Measurements from ENCODE around the gene CKB. TPM values are rescaled to one million over a fixed set of nuclear protein-coding genes. Genes with fewer than 3 reads are reported as not detected.

Gene CKB
- total RNA-seq, 1 donor = 5.1 TPM

DNA sequence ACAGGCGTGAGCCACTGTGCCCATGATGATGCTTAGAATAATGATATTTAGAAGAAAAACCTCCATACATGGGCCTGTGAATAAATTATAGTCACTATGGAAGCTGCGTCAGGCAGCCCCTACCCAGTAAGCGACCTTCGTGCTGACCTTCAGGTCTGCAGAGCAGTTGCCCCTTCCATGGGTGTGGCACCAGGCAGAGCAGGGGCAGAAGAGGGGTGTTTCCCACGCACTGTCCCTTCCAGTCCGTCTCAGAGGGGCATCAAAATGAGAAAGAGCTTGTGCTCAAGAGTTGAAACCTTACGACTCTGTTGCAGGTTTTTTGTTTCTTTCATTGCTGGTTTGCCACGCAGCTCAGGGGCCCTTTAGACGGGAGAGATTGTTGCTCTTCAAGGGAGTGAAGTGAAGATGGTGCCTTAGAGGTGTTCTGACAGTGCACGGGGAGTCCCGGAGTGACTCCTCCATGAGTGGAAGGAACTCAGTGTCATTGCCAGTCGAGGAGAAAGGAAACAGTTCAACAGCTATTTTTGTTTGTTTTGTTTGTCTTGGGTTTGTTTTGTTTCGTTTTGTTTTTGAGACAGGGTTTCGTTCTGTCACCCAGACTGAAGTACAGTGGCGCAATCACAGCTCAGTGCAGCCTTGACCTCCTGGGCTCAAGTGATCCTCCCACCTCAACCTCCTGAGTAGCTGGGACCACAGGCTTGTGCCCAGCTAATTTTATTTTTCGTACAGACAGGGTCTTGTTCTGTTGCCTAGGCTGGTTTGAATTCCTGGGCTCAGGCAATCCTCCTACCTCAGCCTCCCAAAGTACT, 13.9 kb downstream of the CKB start:
- Histone ChIP-seq H3K4me3 (ENCODE audit: insufficient read depth, low read length) (no peak overlapping the region), H3K27ac (ENCODE audit: low read depth, low read length) (no peak overlapping the region), H3K4me1 (ENCODE audit: insufficient read depth, low read length) (peaks cover 14% of the 10 kb centered on the region), H3K4me2 (ENCODE audit: insufficient read depth, low read length) (no peak overlapping the region), H2AFZ (ENCODE audit: low read length) (no peak overlapping the region), H3K27me3 (ENCODE audit: insufficient read depth, low read length) (no peaks in the 10 kb centered on the region), H3K36me3 (ENCODE audit: insufficient read depth, low read length) (peaks cover 48% of the 10 kb centered on the region), H3K79me2 (ENCODE audit: insufficient read depth, low read length) (no peaks in the 10 kb centered on the region), H4K20me1 (ENCODE audit: insufficient read depth, low read length) (peaks cover 10% of the 10 kb centered on the region), H3K9me3 (ENCODE audit: low read depth, low read length) (no peaks in the 10 kb centered on the region)
- peak; percentile 65 for DNase-seq (ENCODE audit: insufficient read length, low spot score, missing footprints)
- TF ChIP-seq, protein P1, sequence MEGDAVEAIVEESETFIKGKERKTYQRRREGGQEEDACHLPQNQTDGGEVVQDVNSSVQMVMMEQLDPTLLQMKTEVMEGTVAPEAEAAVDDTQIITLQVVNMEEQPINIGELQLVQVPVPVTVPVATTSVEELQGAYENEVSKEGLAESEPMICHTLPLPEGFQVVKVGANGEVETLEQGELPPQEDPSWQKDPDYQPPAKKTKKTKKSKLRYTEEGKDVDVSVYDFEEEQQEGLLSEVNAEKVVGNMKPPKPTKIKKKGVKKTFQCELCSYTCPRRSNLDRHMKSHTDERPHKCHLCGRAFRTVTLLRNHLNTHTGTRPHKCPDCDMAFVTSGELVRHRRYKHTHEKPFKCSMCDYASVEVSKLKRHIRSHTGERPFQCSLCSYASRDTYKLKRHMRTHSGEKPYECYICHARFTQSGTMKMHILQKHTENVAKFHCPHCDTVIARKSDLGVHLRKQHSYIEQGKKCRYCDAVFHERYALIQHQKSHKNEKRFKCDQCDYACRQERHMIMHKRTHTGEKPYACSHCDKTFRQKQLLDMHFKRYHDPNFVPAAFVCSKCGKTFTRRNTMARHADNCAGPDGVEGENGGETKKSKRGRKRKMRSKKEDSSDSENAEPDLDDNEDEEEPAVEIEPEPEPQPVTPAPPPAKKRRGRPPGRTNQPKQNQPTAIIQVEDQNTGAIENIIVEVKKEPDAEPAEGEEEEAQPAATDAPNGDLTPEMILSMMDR (IDR thresholded peaks at IDR 0.05; ENCODE audit: extremely low read depth, low read depth, low read length) = no peak

GRCh38 chr14:103507751-103508150, 14.9 kb downstream of the CKB start:
- Histone ChIP-seq H3K4me2 (ENCODE audit: insufficient read depth, low read length) (no peak overlapping the region), H3K27ac (ENCODE audit: low read depth, low read length) (no peak overlapping the region), H3K4me1 (ENCODE audit: insufficient read depth, low read length) (peaks cover 5% of the 10 kb centered on the region), H3K9me3 (ENCODE audit: low read depth, low read length) (no peaks in the 10 kb centered on the region), H3K27me3 (ENCODE audit: insufficient read depth, low read length) (no peaks in the 10 kb centered on the region), H3K36me3 (ENCODE audit: insufficient read depth, low read length) (peaks cover 58% of the 10 kb centered on the region), H3K4me3 (ENCODE audit: insufficient read depth, low read length) (no peak overlapping the region), H2AFZ (ENCODE audit: low read length) (no peak overlapping the region), H4K20me1 (ENCODE audit: insufficient read depth, low read length) (peaks cover 10% of the 10 kb centered on the region), H3K79me2 (ENCODE audit: insufficient read depth, low read length) (peaks cover 3% of the 10 kb centered on the region)
- TF ChIP-seq, protein P1 (IDR thresholded peaks at IDR 0.05; ENCODE audit: extremely low read depth, low read depth, low read length) = no peak
- no peak for DNase-seq (ENCODE audit: insufficient read length, low spot score, missing footprints)

- TF ChIP-seq, protein P1 (IDR thresholded peaks at IDR 0.05; ENCODE audit: extremely low read depth, low read depth, low read length) = no peak
- peak; percentile 78 for DNase-seq (ENCODE audit: insufficient read length, low spot score, missing footprints)
Measured at GRCh38 chr14:103504991-103505565, 17.6 kb downstream of the CKB start.

GRCh38 chr14:103503296-103503695, 19.3 kb downstream of the CKB start:
- H3K4me2 ChIP-seq (ENCODE audit: insufficient read depth, low read length) = no peak overlapping the region
- peak; percentile 68 for DNase-seq (ENCODE audit: insufficient read length, low spot score, missing footprints)
- no peaks in the 10 kb centered on the region for H3K27me3 ChIP-seq (ENCODE audit: insufficient read depth, low read length)
- peaks cover 32% of the 10 kb centered on the region for H4K20me1 ChIP-seq (ENCODE audit: insufficient read depth, low read length)
- peaks cover 12% of the 10 kb centered on the region for H3K4me1 ChIP-seq (ENCODE audit: insufficient read depth, low read length)
- H3K79me2 ChIP-seq (ENCODE audit: insufficient read depth, low read length) = peaks cover 23% of the 10 kb centered on the region
- no peak overlapping the region for H3K4me3 ChIP-seq (ENCODE audit: insufficient read depth, low read length)
- H3K36me3 ChIP-seq (ENCODE audit: insufficient read depth, low read length) = peaks cover 76% of the 10 kb centered on the region
- no peak overlapping the region for H3K27ac ChIP-seq (ENCODE audit: low read depth, low read length)
- H3K9me3 ChIP-seq (ENCODE audit: low read depth, low read length) = no peaks in the 10 kb centered on the region
- H2AFZ ChIP-seq (ENCODE audit: low read length) = no peak overlapping the region
- TF ChIP-seq, protein P1 (IDR thresholded peaks at IDR 0.05; ENCODE audit: extremely low read depth, low read depth, low read length) = no peak

More at GRCh38 chr14:103504991-103505565, 17.6 kb downstream of the CKB start:
- H3K36me3 ChIP-seq (ENCODE audit: insufficient read depth, low read length) = peaks cover 72% of the 10 kb centered on the region
- no peak overlapping the region for H3K4me3 ChIP-seq (ENCODE audit: insufficient read depth, low read length)
- peaks cover 26% of the 10 kb centered on the region for H4K20me1 ChIP-seq (ENCODE audit: insufficient read depth, low read length)
- H2AFZ ChIP-seq (ENCODE audit: low read length) = no peak overlapping the region
- peaks cover 23% of the 10 kb centered on the region for H3K79me2 ChIP-seq (ENCODE audit: insufficient read depth, low read length)
- H3K27ac ChIP-seq (ENCODE audit: low read depth, low read length) = no peak overlapping the region
- peaks cover 12% of the 10 kb centered on the region for H3K4me1 ChIP-seq (ENCODE audit: insufficient read depth, low read length)
- H3K4me2 ChIP-seq (ENCODE audit: insufficient read depth, low read length) = no peak overlapping the region
- no peaks in the 10 kb centered on the region for H3K9me3 ChIP-seq (ENCODE audit: low read depth, low read length)
- no peaks in the 10 kb centered on the region for H3K27me3 ChIP-seq (ENCODE audit: insufficient read depth, low read length)
